ENCODE measurements around the gene CELSR1.
"Not testable (repeated sequence)": the region's sequence is repeated elsewhere in the genome, so short reads cannot be mapped to it uniquely, and the experiment has no call there.

The CELSR1 gene

GRCh38 chr22:46484156-46484860 lies 53.1 kb downstream of the CELSR1 start:
- no peak for DNase-seq (ENCODE audit: low read depth in 2 of 2)

GRCh38 chr22:46483353-46483752 lies 54.1 kb downstream of the CELSR1 start:
- no peak for DNase-seq (ENCODE audit: low read depth in 2 of 2)

- no peak for DNase-seq (ENCODE audit: low read depth in 2 of 2)
Observed at GRCh38 chr22:46482056-46482675, 55.3 kb downstream of the CELSR1 start.

- no peak for DNase-seq (ENCODE audit: low read depth in 2 of 2)
Observed at GRCh38 chr22:46481386-46481785, 56.0 kb downstream of the CELSR1 start.

GRCh38 chr22:46480396-46480795 lies 57.0 kb downstream of the CELSR1 start:
- DNase-seq (ENCODE audit: low read depth in 2 of 2), result no peak

GRCh38 chr22:46479046-46479445 lies 58.4 kb downstream of the CELSR1 start:
- DNase-seq (ENCODE audit: low read depth in 2 of 2), result no peak

DNA sequence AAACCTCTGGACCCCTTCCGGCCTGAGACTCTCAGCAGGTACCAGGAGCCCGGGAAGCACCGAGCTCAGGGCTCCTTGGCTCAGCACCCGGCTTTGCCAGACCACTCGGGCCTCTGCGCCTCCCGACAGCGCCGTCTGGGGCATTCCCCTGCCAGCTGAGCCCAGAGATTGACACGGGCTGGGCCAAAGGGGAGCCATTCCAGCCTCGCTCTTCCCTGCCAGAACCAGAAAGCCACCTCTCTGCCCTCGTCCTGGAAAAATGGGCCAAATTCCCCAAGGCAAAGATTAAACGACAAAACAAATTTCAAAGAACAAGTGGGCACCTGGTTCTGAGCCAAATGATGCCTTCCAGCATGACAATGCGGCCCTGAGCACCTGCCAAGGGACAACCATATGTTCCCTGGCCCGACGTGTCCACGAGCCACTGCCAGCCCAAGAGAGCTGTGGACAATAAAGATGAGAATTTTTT lies 59.3 kb downstream of the CELSR1 start:
- DNase-seq (ENCODE audit: low read depth in 2 of 2), result no peak

- DNase-seq (ENCODE audit: low read depth in 2 of 2), result no peak
Observed at GRCh38 chr22:46476547-46476941, 60.9 kb downstream of the CELSR1 start.

DNA sequence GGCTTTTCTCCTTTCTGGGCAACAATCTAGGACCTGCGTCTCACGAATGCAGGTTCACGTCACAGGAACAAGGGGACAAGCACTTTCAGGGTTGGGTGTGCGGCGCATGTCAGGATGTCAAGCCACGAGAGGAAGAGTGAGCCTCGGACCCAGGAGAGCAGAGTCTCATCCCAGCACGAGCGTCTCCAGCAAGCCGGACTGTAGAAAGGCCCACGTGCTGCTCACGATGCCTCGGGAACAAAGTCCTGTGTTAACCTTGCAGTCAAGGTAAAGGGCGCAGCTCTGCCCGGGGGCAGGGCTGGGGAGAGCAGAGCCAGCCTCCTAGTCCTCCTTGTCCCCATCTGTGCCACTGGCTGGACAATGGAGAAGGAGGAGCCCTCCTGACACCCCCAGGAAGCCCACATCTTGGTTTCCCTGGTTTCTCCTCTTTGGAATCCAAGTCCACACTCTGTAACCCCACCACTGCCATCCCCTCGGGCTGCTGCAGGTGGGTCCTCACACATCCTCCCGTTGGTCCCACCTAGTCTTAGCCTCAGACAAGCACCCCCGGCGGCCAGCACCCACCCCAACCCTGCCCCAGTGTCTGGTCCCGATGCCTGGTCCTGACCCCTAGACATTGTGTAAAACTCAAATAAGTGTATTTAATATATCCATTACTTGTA lies 63.4 kb downstream of the CELSR1 start:
- DNase-seq (ENCODE audit: low read depth in 2 of 2), result no peak

DNA sequence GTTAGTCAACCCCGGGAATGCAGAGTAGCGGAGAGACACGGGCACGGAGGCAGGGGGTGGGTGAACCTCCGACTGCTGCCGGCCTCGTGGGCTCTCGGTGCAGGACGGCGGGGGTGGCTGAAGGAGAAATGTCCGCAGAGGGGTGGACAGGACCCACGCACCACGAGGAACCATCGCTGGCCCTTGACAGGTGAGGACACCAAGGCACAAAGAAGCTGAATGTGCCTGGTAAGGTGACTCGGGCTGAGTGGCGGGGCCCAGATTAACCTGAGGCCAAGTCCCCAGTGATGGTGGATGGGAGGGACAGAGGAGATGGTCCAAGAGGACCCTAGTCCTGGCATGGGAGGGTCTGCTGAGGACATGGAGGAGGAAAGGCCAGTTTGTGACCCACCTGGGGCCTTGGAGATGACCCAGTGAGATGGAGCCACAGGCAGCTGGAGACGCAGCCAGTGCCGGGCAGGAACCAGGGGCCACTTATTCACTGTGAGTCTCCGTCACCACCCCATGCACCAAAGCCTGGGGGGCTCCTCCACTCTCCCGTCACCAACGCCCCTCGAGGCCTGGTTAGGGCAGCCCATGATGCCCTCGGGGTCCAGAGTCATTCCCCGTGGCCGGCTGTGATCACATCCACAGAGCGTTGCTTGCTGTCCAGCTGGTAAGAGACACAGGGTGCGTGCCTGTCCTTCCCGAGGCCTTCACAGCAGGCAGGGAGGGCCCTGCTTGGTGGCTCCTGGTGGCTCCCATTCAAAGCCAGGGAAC lies 64.2 kb downstream of the CELSR1 start:
- DNase-seq (ENCODE audit: low read depth in 2 of 2), result no peak

DNA sequence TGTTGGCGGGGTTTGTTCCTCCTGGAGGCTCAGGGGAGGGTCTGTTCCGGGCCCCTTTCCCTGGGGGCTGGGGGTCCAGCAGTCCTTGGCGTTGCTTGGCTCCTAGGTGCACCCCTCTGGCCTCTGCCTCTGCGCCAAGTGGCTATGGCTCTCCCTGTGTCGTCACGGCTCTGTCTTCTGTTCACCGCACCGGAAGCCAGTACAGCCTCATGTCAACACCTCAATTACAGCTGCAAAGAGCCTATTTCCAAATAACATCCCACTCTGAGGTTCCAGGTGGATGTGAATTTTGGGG lies 64.8 kb downstream of the CELSR1 start:
- no peak for DNase-seq (ENCODE audit: low read depth in 2 of 2)

DNA sequence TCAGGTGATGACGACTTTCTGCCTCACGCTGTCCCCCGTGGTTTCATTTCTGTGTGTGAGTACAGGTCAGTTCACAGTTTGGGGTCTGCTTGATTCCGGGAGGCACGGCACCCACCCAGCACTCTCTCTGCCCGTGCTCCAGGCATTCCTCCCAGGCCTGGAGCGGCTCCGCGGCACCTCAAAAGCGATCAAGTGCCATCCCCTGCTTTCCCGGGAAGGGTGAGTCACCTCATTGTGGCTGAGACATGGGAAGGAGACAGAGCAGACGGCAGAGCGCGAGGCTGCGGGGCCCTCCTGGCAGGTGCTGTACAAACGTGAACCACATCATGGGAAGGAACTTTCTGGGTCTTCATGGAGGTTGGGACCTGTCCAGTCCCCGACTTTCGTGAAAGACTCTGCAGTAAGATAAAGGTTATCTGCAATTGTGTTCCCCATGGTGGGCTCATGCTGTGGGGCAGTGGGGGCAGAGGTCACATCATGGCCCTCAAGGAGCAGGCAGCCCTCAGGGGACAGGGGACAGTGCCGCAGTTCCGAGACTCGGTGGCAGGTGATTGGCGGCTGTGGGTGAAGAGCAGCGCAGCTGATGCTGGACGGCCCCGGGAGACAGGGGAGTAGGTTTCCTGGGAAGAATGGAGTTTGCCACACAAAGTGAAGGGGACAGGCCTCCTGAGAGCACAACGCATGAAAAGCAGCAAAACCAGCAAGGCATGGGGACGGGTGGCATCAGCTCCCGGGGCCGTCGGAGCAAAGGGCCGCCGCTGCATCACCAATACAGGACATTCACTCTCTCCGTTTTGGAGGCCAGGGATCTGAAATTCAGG lies 65.3 kb downstream of the CELSR1 start:
- no peak for DNase-seq (ENCODE audit: low read depth in 2 of 2)

DNA sequence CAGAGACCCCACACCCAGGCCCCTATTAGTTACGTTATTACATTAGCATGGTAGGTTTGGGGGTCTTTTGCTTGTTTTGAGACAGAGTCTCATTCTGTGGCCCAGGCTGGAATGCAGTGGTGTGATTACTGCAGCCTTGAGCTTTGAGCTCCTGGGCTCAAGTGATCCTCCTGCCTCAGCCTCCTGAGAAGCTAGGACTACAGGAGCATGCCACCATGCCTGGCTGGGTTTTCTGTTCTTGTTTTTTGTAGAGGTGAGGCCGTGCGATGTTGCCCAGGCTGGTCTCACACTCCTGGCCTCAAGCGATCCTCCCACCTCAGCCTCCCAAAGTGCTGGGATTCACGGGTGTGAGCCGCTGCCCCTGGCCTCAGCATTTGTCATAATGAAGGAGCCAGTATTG lies 66.1 kb downstream of the CELSR1 start:
- not testable (repeated sequence) for DNase-seq (ENCODE audit: low read depth in 2 of 2)

DNA sequence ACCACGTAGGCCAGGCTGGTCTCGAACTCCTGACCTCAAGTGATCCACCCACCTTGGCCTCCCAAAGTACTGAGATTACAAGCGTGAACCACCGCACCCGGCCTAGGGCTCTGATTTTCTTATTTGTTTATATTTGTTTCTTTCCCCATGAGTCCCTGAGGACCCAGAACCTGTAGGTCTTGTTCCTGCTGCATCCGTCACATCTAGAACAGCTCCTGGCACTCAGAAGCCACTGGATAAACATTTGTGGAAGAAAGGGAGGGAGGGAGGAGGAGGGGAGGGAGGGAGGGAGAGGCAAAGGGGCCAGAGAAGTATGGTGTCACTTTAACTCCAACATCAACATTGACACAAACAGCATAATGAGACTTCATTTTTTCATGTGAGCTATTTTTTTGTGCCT lies 67.7 kb downstream of the CELSR1 start:
- DNase-seq (ENCODE audit: low read depth in 2 of 2), result no peak

DNA sequence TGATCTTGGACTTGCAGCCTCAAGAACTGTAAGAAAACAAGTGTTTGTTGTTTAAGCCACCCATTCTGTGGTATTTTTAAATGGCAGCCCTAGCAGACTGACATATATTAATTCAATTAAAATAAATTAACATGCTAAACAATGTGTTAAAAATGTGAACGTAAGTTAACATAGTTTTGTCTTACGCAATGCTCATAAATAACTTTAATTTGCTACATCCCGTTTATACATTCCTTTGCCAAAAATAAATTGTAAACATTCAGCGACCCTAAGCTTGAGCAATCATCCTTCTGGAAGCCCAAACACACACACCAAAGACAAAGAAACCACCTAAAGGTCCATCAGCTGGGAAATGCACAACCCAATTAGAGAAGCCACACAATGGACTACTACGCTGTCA lies 70.4 kb downstream of the CELSR1 start:
- DNase-seq (ENCODE audit: low read depth in 2 of 2), result no peak

DNA sequence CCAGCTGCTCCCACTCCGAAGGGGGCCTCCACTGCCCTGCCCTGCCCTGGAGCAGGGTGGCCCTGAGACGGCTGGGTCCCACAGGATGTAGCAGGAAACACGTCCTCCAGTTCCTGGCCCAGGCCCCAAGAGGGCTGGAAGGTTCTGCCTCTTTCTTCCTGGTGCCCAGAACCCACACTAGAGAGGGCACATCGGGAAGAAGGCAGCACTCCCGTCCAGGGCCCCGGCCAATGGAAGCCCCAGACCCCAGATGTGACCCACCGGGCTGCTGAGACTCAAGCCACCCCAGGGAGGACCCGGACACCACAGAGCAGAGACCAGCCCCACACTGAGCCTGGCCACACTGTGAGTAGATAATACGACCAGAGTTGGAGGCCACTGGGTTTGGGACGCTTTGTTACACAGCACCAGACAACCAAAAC lies 71.2 kb downstream of the CELSR1 start:
- DNase-seq (ENCODE audit: low read depth in 2 of 2), result no peak

DNA sequence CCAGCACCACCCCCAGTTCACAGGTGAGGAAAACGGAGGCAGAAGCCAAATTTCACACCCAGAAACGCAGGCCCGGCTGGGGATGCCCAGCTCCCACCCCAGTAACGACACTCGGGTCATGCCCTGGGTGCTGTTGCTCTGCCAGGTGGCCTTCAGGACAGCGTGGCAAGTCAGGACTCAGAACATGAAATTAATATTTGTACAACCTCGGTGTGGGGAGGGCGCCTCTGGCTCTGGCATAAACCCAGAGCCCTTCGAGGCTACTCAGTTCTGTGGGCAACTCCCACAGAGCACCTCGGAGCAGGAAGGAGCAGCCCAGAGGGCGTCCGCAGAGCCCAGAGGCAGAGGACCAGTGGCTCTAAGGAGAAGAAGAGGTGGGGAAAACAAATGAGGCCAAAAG lies 71.6 kb downstream of the CELSR1 start:
- DNase-seq (ENCODE audit: low read depth in 2 of 2), result no peak

DNA sequence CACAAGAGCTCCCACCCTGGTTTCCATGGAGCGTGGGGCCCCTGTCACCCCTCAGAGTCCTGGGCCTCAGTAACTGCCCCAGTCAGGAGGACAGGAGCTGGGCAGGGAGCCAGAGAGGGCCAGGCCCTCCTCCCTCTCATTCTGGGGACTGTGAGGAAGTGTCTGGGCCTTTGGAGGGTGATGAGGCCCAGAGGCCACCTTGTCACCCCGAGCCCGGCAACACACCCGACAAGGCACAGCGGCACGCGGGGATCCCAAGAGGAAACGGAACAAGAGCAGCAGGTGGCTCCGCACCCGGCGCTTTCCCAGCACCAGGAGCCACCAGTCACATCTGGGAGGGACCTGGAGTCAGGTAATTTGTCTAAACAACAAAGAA lies 72.1 kb downstream of the CELSR1 start:
- no peak for DNase-seq (ENCODE audit: low read depth in 2 of 2)

DNA sequence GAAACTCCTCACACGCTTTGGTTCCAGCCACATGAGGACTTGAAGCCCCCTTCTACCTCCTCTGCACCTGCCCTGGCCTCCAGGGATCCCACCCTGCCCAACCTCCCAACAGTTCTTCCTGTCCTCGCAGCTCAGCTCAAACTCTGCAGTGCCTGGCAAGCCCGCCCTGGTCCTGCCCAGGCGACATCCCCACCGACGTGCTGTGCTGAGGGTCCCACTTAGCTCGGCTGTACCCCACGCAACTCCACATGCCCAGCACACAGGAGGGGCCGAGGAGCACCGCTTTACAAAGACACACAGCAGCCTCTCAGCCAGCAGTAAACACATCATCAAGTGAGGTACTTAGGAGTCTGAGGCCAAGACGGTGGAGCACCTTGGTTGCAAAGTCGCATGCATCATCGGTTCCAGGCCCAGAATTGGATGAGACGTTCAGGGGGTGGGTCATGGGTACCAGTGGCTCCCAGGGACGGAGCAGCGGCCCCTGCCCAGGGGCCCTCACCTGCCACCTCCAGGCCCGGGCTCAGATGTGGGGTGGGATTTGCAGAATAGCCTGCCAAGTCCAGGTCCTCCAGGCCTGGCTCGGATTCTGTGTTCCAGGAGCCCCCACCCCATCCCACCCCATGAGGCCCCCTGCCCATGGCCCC lies 72.6 kb downstream of the CELSR1 start:
- no peak for DNase-seq (ENCODE audit: low read depth in 2 of 2)

- no peak for DNase-seq (ENCODE audit: low read depth in 2 of 2)
Observed at GRCh38 chr22:46464296-46464695, 73.1 kb downstream of the CELSR1 start.

All from activated CD4-positive, alpha-beta T cell treated with anti-CD3 and anti-CD28 coated beads for 24 hours (primary cell).